ENCODE measurements around the gene WDR45B. TPM values are rescaled to one million over a fixed set of nuclear protein-coding genes. Genes with fewer than 3 reads are reported as not detected.

Gene WDR45B
- total RNA-seq, 1 experiment from 2014 or later: 132 TPM

GRCh38 chr17:82681547-82681946 lies 33.3 kb upstream of the WDR45B start:
- BruUV-seq (replicated peaks): no TSS peak

GRCh38 chr17:82679586-82680465 lies 31.6 kb upstream of the WDR45B start:
- Histone ChIP-seq H3K36me3 (ENCODE audit: control insufficient read depth, insufficient read depth, low read length) (no peaks in the 10 kb centered on the region), H3K27ac (ENCODE audit: low read length) (no peak overlapping the region), H3K4me1 (ENCODE audit: control insufficient read depth, insufficient read depth, low read length) (no peaks in the 10 kb centered on the region), H3K4me3 (ENCODE audit: low read depth in 2 of 2, low read length in 2 of 2) (no peak overlapping the region), H3K27me3 (ENCODE audit: control insufficient read depth, insufficient read depth, low read length) (no peaks in the 10 kb centered on the region), H3K9me3 (ENCODE audit: control insufficient read depth, insufficient read depth, low read depth, low read length) (peaks cover 4% of the 10 kb centered on the region; the same call in 1 of the 2 replicates)
- no peak for DNase-seq (ENCODE audit: low read depth, low spot score)
- in situ Hi-C loops (cut with HindIII; ENCODE audit: low pct_unique_long_range_greater_than_20kb, low sequenced_read_pairs) (no loop called here), intact Hi-C loops (cut with micrococcal nuclease; ENCODE audit: unreplicated experiment) (no loop called here)
- ChIA-PET CTCF (interaction anchor here (1.1 kb wide), 1 partner anchor 27 kb away, joined by 10 read pairs; no protein-coding TSS in a partner anchor), POLR2A (no interaction called here)
- peak; percentile 85 for ATAC-seq
- no peak for TF ChIP-seq POLR2AphosphoS5 (IDR thresholded peaks at IDR 0.05; ENCODE audit: low read depth, low read length)
- no TSS peak for BruUV-seq (replicated peaks)

More at GRCh38 chr17:82681547-82681946, 33.3 kb upstream of the WDR45B start:
- H3K27ac ChIP-seq (ENCODE audit: low read length): no peak overlapping the region
- no peaks in the 10 kb centered on the region for H3K36me3 ChIP-seq (ENCODE audit: control insufficient read depth, insufficient read depth, low read length)
- CTCF ChIA-PET: no interaction called here
- no peak for DNase-seq (ENCODE audit: low read depth, low spot score)
- POLR2A ChIA-PET: no interaction called here
- peaks cover 4% of the 10 kb centered on the region; the same call in 1 of the 2 replicates for H3K9me3 ChIP-seq (ENCODE audit: control insufficient read depth, insufficient read depth, low read depth, low read length)
- H3K4me3 ChIP-seq (ENCODE audit: low read depth in 2 of 2, low read length in 2 of 2): no peak overlapping the region
- in situ Hi-C loops (cut with HindIII; ENCODE audit: low pct_unique_long_range_greater_than_20kb, low sequenced_read_pairs): no loop called here
- TF ChIP-seq POLR2AphosphoS5 (IDR thresholded peaks at IDR 0.05; ENCODE audit: low read depth, low read length): no peak
- no peak for TF ChIP-seq TCF7L2 (IDR thresholded peaks at IDR 0.05; ENCODE audit: low read depth, low read length)
- TF ChIP-seq SIN3A (IDR thresholded peaks at IDR 0.05; ENCODE audit: borderline replicate concordance, insufficient read depth, low read depth, low read length): no peak
- TF ChIP-seq REST (IDR thresholded peaks at IDR 0.05; ENCODE audit: insufficient read depth in 1 of 2, low read depth in 2 of 2, low read length in 1 of 2): no peak
- no peak for TF ChIP-seq CTCF (IDR thresholded peaks at IDR 0.05)
- no peaks in the 10 kb centered on the region for H3K27me3 ChIP-seq (ENCODE audit: control insufficient read depth, insufficient read depth, low read length)
- H3K4me1 ChIP-seq (ENCODE audit: control insufficient read depth, insufficient read depth, low read length): no peaks in the 10 kb centered on the region
- no peak for ATAC-seq
- intact Hi-C loops (cut with micrococcal nuclease; ENCODE audit: unreplicated experiment): no loop called here
